ENCODE data around the gene MYPOP.

- TF ChIP-seq, protein P1, sequence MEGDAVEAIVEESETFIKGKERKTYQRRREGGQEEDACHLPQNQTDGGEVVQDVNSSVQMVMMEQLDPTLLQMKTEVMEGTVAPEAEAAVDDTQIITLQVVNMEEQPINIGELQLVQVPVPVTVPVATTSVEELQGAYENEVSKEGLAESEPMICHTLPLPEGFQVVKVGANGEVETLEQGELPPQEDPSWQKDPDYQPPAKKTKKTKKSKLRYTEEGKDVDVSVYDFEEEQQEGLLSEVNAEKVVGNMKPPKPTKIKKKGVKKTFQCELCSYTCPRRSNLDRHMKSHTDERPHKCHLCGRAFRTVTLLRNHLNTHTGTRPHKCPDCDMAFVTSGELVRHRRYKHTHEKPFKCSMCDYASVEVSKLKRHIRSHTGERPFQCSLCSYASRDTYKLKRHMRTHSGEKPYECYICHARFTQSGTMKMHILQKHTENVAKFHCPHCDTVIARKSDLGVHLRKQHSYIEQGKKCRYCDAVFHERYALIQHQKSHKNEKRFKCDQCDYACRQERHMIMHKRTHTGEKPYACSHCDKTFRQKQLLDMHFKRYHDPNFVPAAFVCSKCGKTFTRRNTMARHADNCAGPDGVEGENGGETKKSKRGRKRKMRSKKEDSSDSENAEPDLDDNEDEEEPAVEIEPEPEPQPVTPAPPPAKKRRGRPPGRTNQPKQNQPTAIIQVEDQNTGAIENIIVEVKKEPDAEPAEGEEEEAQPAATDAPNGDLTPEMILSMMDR (IDR thresholded peaks at IDR 0.05; ENCODE audit: poor library complexity) = no peak
- TF ChIP-seq EZH2 (IDR thresholded peaks at IDR 0.05; ENCODE audit: borderline replicate concordance) = no peak
Observed at GRCh38 chr19:45886427-45887199, 15.8 kb downstream of the MYPOP start.

All from hepatocyte (in vitro differentiated cells).